ENCODE measurements around the gene SAMHD1. TPM values are rescaled to one million over a fixed set of nuclear protein-coding genes. Genes with fewer than 3 reads are reported as not detected.

SAMHD1 gene
- total and polyA plus RNA-seq, 9 of the 15 experiments (the other 6 are each of a cell fraction or from before 2014, with no cell fraction given): 6.8 to 20.4 (median 14.8) TPM

GRCh38 chr20:36876473-36876833 is 75.1 kb downstream of the SAMHD1 start:
- Histone ChIP-seq H3K4me2 (ENCODE audit: insufficient read depth, low read length) (no peak overlapping the region), H4K20me1 (replicated peaks; ENCODE audit: control insufficient read depth, insufficient read depth, low read length) (no peaks in the 10 kb centered on the region), H3K36me3 (ENCODE audit: control insufficient read depth, insufficient read depth, low read length) (no peaks in the 10 kb centered on the region), H3K9me3 (replicated peaks; ENCODE audit: control insufficient read depth, insufficient read depth, low read depth, low read length) (no peaks in the 10 kb centered on the region), H3K79me2 (ENCODE audit: control insufficient read depth, insufficient read depth, low read length) (no peaks in the 10 kb centered on the region), H3K27ac (ENCODE audit: extremely low read depth, low read depth, low read length) (no peak overlapping the region), H3K4me1 (replicated peaks in 1 of 2; ENCODE audit: control insufficient read depth in 2 of 2, insufficient read depth in 2 of 2, low read length in 2 of 2) (peaks cover 17 to 33% of the 10 kb centered on the region in 2 experiments), H3K4me3 (no peak overlapping the region), H3K27me3 (ENCODE audit: control insufficient read depth in 2 of 2, insufficient read depth in 2 of 2, low read length in 2 of 2) (peaks cover 0 to 23% of the 10 kb centered on the region in 2 experiments; a peak in 2 of 5 replicates), H2AFZ (ENCODE audit: low read depth, low read length) (no peak overlapping the region), H3K9ac (ENCODE audit: insufficient read depth in 1 of 2, low read depth in 2 of 2, low read length in 2 of 2) (peak overlapping the region in 1 of 2 experiments; percentile 68; a peak in 2 of 4 replicates), H3K9me1 (ENCODE audit: control insufficient read depth, insufficient read depth, low read length) (no peaks in the 10 kb centered on the region)
- CTCF ChIA-PET (ENCODE audit: low intra/inter-chr PET ratio): interaction anchor here (0.6 kb wide), 1 partner anchor 376 kb away, joined by 3 read pairs; no protein-coding TSS in a partner anchor
- TF ChIP-seq JUND (IDR thresholded peaks at IDR 0.05; ENCODE audit: borderline replicate concordance, low read depth, low read length) (no peak), JUND (tag; IDR thresholded peaks at IDR 0.05; ENCODE audit: borderline replicate concordance, low read depth, low read length) (no peak), PHF8 (IDR thresholded peaks at IDR 0.05; ENCODE audit: borderline replicate concordance, low read length) (no peak), CREB1 (IDR thresholded peaks at IDR 0.05) (no peak), CREB1 (CRISPR knock-in tag; IDR thresholded peaks at IDR 0.05) (no peak)
- POLR2A ChIA-PET: no interaction called here
- no TSS peak for BruUV-seq (replicated peaks)
- DNase-seq (ENCODE audit: extremely low read depth in 1 of 4, low spot score in 3 of 4) (no peak), ATAC-seq (no peak), FAIRE-seq (no peak)
- intact Hi-C loops (cut with micrococcal nuclease): no loop called here
- 75% methylated on average over 3 of the region's 3 CpGs for WGBS (ENCODE audit: insufficient coverage, low coverage, missing lambda C conversion rate)
- in situ Hi-C loops (cut with MboI): no loop called here

All from K562 (cell line).